H9 (cell line): Measurements from ENCODE around the gene KRTAP2-1. TPM values are rescaled to one million over a fixed set of nuclear protein-coding genes. Genes with fewer than 3 reads are reported as not detected.

Experiments used
- DNase-seq: peaks from one replicate; pipeline ENCODE4 v3.0.0-alpha.2; 2017
- H2AFZ ChIP-seq: one replicate; pipeline ENCODE4 v1.6.1; 2013; ENCODE audit warnings: mild to moderate bottlenecking, low read length, control low read depth, moderate library complexity
- H2AK5ac ChIP-seq: 2 replicates; pipeline ENCODE4 v1.6.1; 2013; ENCODE audit warnings: low read length, control low read depth, mixed read lengths; ENCODE audit not compliant: insufficient read length
- H2BK120ac ChIP-seq: one replicate; pipeline ENCODE4 v1.6.1; 2013; ENCODE audit warnings: low read depth, mild to moderate bottlenecking, low read length, control low read depth, inconsistent platforms; ENCODE audit not compliant: poor library complexity, severe bottlenecking
- H2BK12ac ChIP-seq: 2 replicates; pipeline ENCODE4 v1.6.1; 2013; ENCODE audit warnings: low read length, control low read depth, mixed read lengths, low read depth; ENCODE audit not compliant: insufficient read length
- H2BK15ac ChIP-seq: 2 replicates; pipeline ENCODE4 v1.6.1; 2013; ENCODE audit warnings: low read depth, low read length, control low read depth
- H2BK20ac ChIP-seq: one replicate; pipeline ENCODE4 v1.6.1; 2013; ENCODE audit warnings: low read depth, mild to moderate bottlenecking, low read length, control low read depth, inconsistent platforms; ENCODE audit not compliant: poor library complexity, severe bottlenecking
- H2BK5ac ChIP-seq: 2 replicates; pipeline ENCODE4 v1.6.1; 2013; ENCODE audit warnings: low read length, control low read depth, mixed read lengths; ENCODE audit not compliant: insufficient read length
- H3K14ac ChIP-seq: 2 replicates; pipeline ENCODE4 v1.6.1; 2013; ENCODE audit warnings: low read length, control low read depth; ENCODE audit not compliant: insufficient read depth
- H3K18ac ChIP-seq: 2 replicates; pipeline ENCODE4 v1.6.1; 2013; ENCODE audit warnings: low read depth, mild to moderate bottlenecking, mixed read lengths, low read length, control low read depth; ENCODE audit not compliant: insufficient read length
- H3K23ac ChIP-seq: 2 replicates; pipeline ENCODE4 v1.6.1; 2013; ENCODE audit warnings: low read length, control low read depth, mixed read lengths, low read depth; ENCODE audit not compliant: insufficient read length
- H3K23me2 ChIP-seq: 2 replicates; pipeline ENCODE4 v1.6.1; 2013; ENCODE audit warnings: low read depth, mild to moderate bottlenecking, mixed read lengths, low read length, control low read depth; ENCODE audit not compliant: insufficient read length, poor library complexity, severe bottlenecking
- H3K27ac ChIP-seq: 2 replicates; pipeline ENCODE4 v1.5.1; 2013; ENCODE audit warnings: low read length, control low read depth, mixed read lengths, low read depth; ENCODE audit not compliant: insufficient read length
- H3K27me3 ChIP-seq: 2 replicates; pipeline ENCODE4 v1.6.1; 2013; ENCODE audit warnings: low read length, control low read depth, inconsistent platforms; ENCODE audit not compliant: insufficient read depth
- H3K4ac ChIP-seq: 2 replicates; pipeline ENCODE4 v1.6.1; 2013; ENCODE audit warnings: low read depth, mild to moderate bottlenecking, control low read depth, inconsistent platforms, low read length, moderate library complexity
- H3K4me1 ChIP-seq: 2 replicates; pipeline ENCODE4 v1.6.1; 2013; ENCODE audit warnings: low read length, control low read depth, inconsistent platforms; ENCODE audit not compliant: insufficient read depth
- H3K4me2 ChIP-seq: 2 replicates; pipeline ENCODE4 v1.6.1; 2013; ENCODE audit warnings: low read length, control low read depth, mixed read lengths; ENCODE audit not compliant: insufficient read length, insufficient read depth
- H3K56ac ChIP-seq: 2 replicates; pipeline ENCODE4 v1.6.1; 2013; ENCODE audit warnings: low read depth, mild to moderate bottlenecking, mixed read lengths, low read length, control low read depth; ENCODE audit not compliant: insufficient read length
- H3K79me1 ChIP-seq: 2 replicates; pipeline ENCODE4 v1.6.1; 2013; ENCODE audit warnings: low read depth, mild to moderate bottlenecking, moderate library complexity, low read length, control low read depth, inconsistent platforms; ENCODE audit not compliant: insufficient read depth, poor library complexity, severe bottlenecking
- H3K79me2 ChIP-seq: 2 replicates; pipeline ENCODE4 v1.6.1; 2013; ENCODE audit warnings: low read length, control low read depth, inconsistent platforms; ENCODE audit not compliant: insufficient read depth
- H3K9ac ChIP-seq: 2 replicates; pipeline ENCODE4 v1.6.1; 2013; ENCODE audit warnings: low read length, control low read depth, mixed read lengths; ENCODE audit not compliant: insufficient read length; ENCODE audit errors: extremely low read depth
- H3K9me3 ChIP-seq: one replicate; pipeline ENCODE4 v1.6.1; 2013; ENCODE audit warnings: low read depth, low read length, inconsistent platforms; ENCODE audit not compliant: control insufficient read depth
- H3T11ph ChIP-seq: one replicate; pipeline ENCODE4 v1.6.1; 2013; ENCODE audit warnings: mild to moderate bottlenecking, low read length, control low read depth, inconsistent platforms
- H4K20me1 ChIP-seq: one replicate; pipeline ENCODE4 v1.6.1; 2013; ENCODE audit not compliant: control insufficient read depth, insufficient read length, insufficient read depth
- H4K5ac ChIP-seq: 2 replicates; pipeline ENCODE4 v1.6.1; 2013; ENCODE audit warnings: low read depth, mild to moderate bottlenecking, mixed read lengths, low read length, control low read depth; ENCODE audit not compliant: insufficient read length
- H4K8ac ChIP-seq: replicated peaks from 2 replicates; pipeline ENCODE4 v1.6.1; 2013; ENCODE audit warnings: low read length, control low read depth, mixed read lengths, low read depth; ENCODE audit not compliant: insufficient read length
- H4K91ac ChIP-seq: 2 replicates; pipeline ENCODE4 v1.6.1; 2013; ENCODE audit warnings: low read depth, mild to moderate bottlenecking, moderate library complexity, mixed read lengths, low read length, control low read depth; ENCODE audit not compliant: insufficient read length
- H3K27ac Mint-ChIP-seq, 3 experiments: 2 replicates in 2 of 3; 3 replicates in 1 of 3; pipeline ENCODE4 v1.8.0; 2020 to 2021; ENCODE audit warnings: mixed read lengths in 3 of 3, mild to moderate bottlenecking in 1 of 3, moderate library complexity in 1 of 3
- H3K27me3 Mint-ChIP-seq: 2 replicates; pipeline ENCODE4 v1.8.0; 2021; ENCODE audit warnings: low read depth, mild to moderate bottlenecking, moderate library complexity, mixed read lengths
- H3K36me3 Mint-ChIP-seq, 3 experiments: 2 replicates in 2 of 3; 3 replicates in 1 of 3; pipeline ENCODE4 v1.8.0; 2020 to 2021; ENCODE audit warnings: low read depth in 3 of 3, mixed read lengths in 3 of 3; ENCODE audit not compliant: insufficient read depth in 1 of 3
- H3K4me1 Mint-ChIP-seq, 2 experiments: 2 replicates each; pipeline ENCODE4 v1.8.0; 2020; ENCODE audit warnings: mixed read lengths in 2 of 2
- H3K4me3 Mint-ChIP-seq, 2 experiments: 2 replicates in 1 of 2; 3 replicates in 1 of 2; pipeline ENCODE4 v1.8.0; 2020 to 2021; ENCODE audit warnings: mild to moderate bottlenecking in 2 of 2, mixed read lengths in 2 of 2, moderate library complexity in 1 of 2
- H3K9me3 Mint-ChIP-seq, 2 experiments: 2 replicates in 1 of 2; 3 replicates in 1 of 2; pipeline ENCODE4 v1.8.0; 2020; ENCODE audit warnings: mild to moderate bottlenecking in 2 of 2, mixed read lengths in 2 of 2, moderate library complexity in 1 of 2
- CTCF ChIP-seq: fragments of 200-600 bp; sonication (generic); conservative IDR thresholded peaks from 3 replicates; pipeline ENCODE4 v1.8.0; 2021; ENCODE audit warnings: antibody characterized with exemption, mild to moderate bottlenecking
- WGBS: extraction: QIAGEN DNeasy Blood & Tissue Kit; methylation state at CpG from one replicate; pipeline ENCODE4 v1.1.7; 2013; ENCODE audit warnings: missing lambda C conversion rate, low lambda C conversion rate, mixed read lengths; ENCODE audit not compliant: insufficient read length; ENCODE audit errors: extremely low coverage; 5-methylcytosine and 5-hydroxymethylcytosine counted together
- total RNA-seq: library from RNA; stranded (reverse); gene quantifications from 2 replicates; pipeline ENCODE4 v1.2.1, GENCODE V29; 2021

The KRTAP2-1 gene
- total RNA-seq, 1 experiment from 2014 or later, result not detected

GRCh38 chr17:41069031-41069430 is 21.9 kb upstream of the KRTAP2-1 start:
- Mint-ChIP-seq H3K9me3 (no peaks in the 10 kb centered on the region), H3K4me1 (0 out of 4 replicates have a peak, but pooled peaks cover 0 to 5% of the 10 kb centered on the region in 2 experiments), H3K4me3 (no peak overlapping the region), H3K27ac (no peak overlapping the region; a peak in 1 of 7 replicates), H3K36me3 (no peaks in the 10 kb centered on the region), H3K27me3 (no peaks in the 10 kb centered on the region)
- Histone ChIP-seq H3K4ac (no peak overlapping the region), H3K27me3 (no peaks in the 10 kb centered on the region), H4K20me1 (no peaks in the 10 kb centered on the region), H2BK120ac (no peak overlapping the region), H3K9me3 (no peaks in the 10 kb centered on the region), H2AK5ac (no peak overlapping the region), H2BK15ac (no peak overlapping the region), H3K79me2 (no peaks in the 10 kb centered on the region), H3K27ac (no peak overlapping the region), H3K9ac (no peak overlapping the region), H3K56ac (no peak overlapping the region), H4K8ac (no peak overlapping the region), H3K18ac (no peak overlapping the region), H3K4me2 (no peak overlapping the region), H2BK12ac (no peak overlapping the region), H2BK5ac (no peak overlapping the region), H2BK20ac (no peak overlapping the region), H3T11ph (no peak overlapping the region), H3K23ac (no peak overlapping the region), H3K79me1 (no peaks in the 10 kb centered on the region), H3K4me1 (no peaks in the 10 kb centered on the region), H2AFZ (no peak overlapping the region), H3K23me2 (no peaks in the 10 kb centered on the region), H3K14ac (no peak overlapping the region), H4K91ac (no peak overlapping the region), H4K5ac (no peak overlapping the region)
- no peak for DNase-seq
- WGBS, result no CpG with 5 or more reads among the region's 3 CpGs
- TF ChIP-seq CTCF, result no peak
